CD4-positive, alpha-beta memory T cell (primary cell): ENCODE measurements around the gene COL4A6. TPM values are rescaled to one million over a fixed set of nuclear protein-coding genes. Genes with fewer than 3 reads are reported as not detected.
"Not testable (repeated sequence)": the region's sequence is repeated elsewhere in the genome, so short reads cannot be mapped to it uniquely, and the experiment has no call there.

ENCODE experiments used
- CTCF ChIA-PET: fragments of 350-600 bp; sonication (Branson Sonifier 250); formaldehyde crosslinking; loops from one replicate; lab custom pipeline; 2021; ENCODE audit warnings: inconsistent platforms; ENCODE audit not compliant: partially characterized antibody; lab: Charles Lee
- POLR2A ChIA-PET: fragments of 350-600 bp; sonication (Branson Sonifier 250); formaldehyde crosslinking; loops from one replicate; lab custom pipeline; 2021; ENCODE audit not compliant: partially characterized antibody; lab: Charles Lee
- DNase-seq, 5 donors: peaks; one replicate each; pipeline versions ENCODE4 v3.0.0 to v3.0.0-alpha.2; 2020 to 2022; ENCODE audit warnings: mixed read lengths in 1 of 5
- H3K27ac ChIP-seq: one replicate; pipeline ENCODE4 v1.7.0; 2013; ENCODE audit warnings: low read depth, low read length
- H3K27me3 ChIP-seq: 2 replicates; pipeline ENCODE4 v1.7.0; 2013; ENCODE audit warnings: mild to moderate bottlenecking, low read length, moderate library complexity; ENCODE audit not compliant: insufficient read depth
- H3K36me3 ChIP-seq: 2 replicates; pipeline ENCODE4 v1.7.0; 2013; ENCODE audit warnings: mild to moderate bottlenecking, low read length, moderate library complexity; ENCODE audit not compliant: insufficient read depth
- H3K4me1 ChIP-seq: 2 replicates; pipeline ENCODE4 v1.7.0; 2013; ENCODE audit warnings: mild to moderate bottlenecking, low read length, moderate library complexity; ENCODE audit not compliant: insufficient read depth
- H3K4me3 ChIP-seq, 2 donors: one replicate each; pipeline ENCODE4 v1.7.0; 2013; ENCODE audit warnings: low read length in 2 of 2, mild to moderate bottlenecking in 1 of 2
- H3K9me3 ChIP-seq, 2 donors: one replicate each; pipeline ENCODE4 v1.7.0; 2013; ENCODE audit warnings: low read length in 2 of 2, control low read depth in 1 of 2; ENCODE audit not compliant: control insufficient read depth in 1 of 2
- H3K27ac Mint-ChIP-seq, 7 donors: one replicate each; pipeline ENCODE4 v1.8.0; 2020 to 2021; ENCODE audit warnings: mixed read lengths in 7 of 7, mild to moderate bottlenecking in 6 of 7, inconsistent platforms in 3 of 7, moderate library complexity in 3 of 7
- H3K27me3 Mint-ChIP-seq, 2 donors: one replicate each; pipeline ENCODE4 v1.8.0; 2020 to 2021; ENCODE audit warnings: mixed read lengths in 2 of 2
- H3K36me3 Mint-ChIP-seq, 2 donors: one replicate each; pipeline ENCODE4 v1.8.0; 2020 to 2021; ENCODE audit warnings: mixed read lengths in 2 of 2, inconsistent platforms in 1 of 2, mild to moderate bottlenecking in 1 of 2
- H3K4me1 Mint-ChIP-seq, 4 donors: one replicate each; pipeline ENCODE4 v1.8.0; 2020 to 2021; ENCODE audit warnings: mixed read lengths in 4 of 4, mild to moderate bottlenecking in 1 of 4
- H3K4me3 Mint-ChIP-seq, 8 donors: one replicate each; pipeline ENCODE4 v1.8.0; 2020 to 2021; ENCODE audit warnings: mixed read lengths in 8 of 8, mild to moderate bottlenecking in 7 of 8, moderate library complexity in 6 of 8, inconsistent platforms in 3 of 8
- H3K9me3 Mint-ChIP-seq, 8 donors: one replicate each; pipeline ENCODE4 v1.8.0; 2020 to 2021; ENCODE audit warnings: mixed read lengths in 8 of 8, mild to moderate bottlenecking in 5 of 8, inconsistent platforms in 3 of 8, moderate library complexity in 1 of 8
- intact Hi-C: fragments of 100-400 bp; cut with micrococcal nuclease; formaldehyde crosslinking; loops from one replicate; pipeline ENCODE4 v1.15.1; 2023
- polyA plus RNA-seq, 2 donors: library from polyadenylated mRNA; unstranded; fragments of 300-500 nt; fragmentation: Illumina TruSeq; gene quantifications; one replicate each; pipeline ENCODE4 v1.2.3, GENCODE V29; 2021
- total RNA-seq, 2 experiments: library from RNA; stranded (reverse); gene quantifications; one replicate each; pipeline ENCODE4 v1.2.3, GENCODE V29; 2021

Gene COL4A6
- total and polyA plus RNA-seq, 4 experiments from 2014 or later, result not detected

- H3K4me3 Mint-ChIP-seq, result no peak overlapping the region
- Histone ChIP-seq H3K36me3 (no peaks in the 10 kb centered on the region), H3K27ac (no peak overlapping the region), H3K9me3 (no peaks in the 10 kb centered on the region), H3K4me3 (no peak overlapping the region), H3K27me3 (no peaks in the 10 kb centered on the region), H3K4me1 (no peaks in the 10 kb centered on the region)
- no peak for DNase-seq
- no peak overlapping the region for H3K27ac Mint-ChIP-seq
- ChIA-PET POLR2A (no interaction called here), CTCF (no interaction called here)
- no peaks in the 10 kb centered on the region for H3K9me3 Mint-ChIP-seq
- intact Hi-C loops, result no loop called here
- H3K36me3 Mint-ChIP-seq, result no peaks in the 10 kb centered on the region
- no peaks in the 10 kb centered on the region for H3K27me3 Mint-ChIP-seq
- no peaks in the 10 kb centered on the region for H3K4me1 Mint-ChIP-seq
Observed at GRCh38 chrX:108399418-108400165, 38.6 kb downstream of the COL4A6 start.

DNA sequence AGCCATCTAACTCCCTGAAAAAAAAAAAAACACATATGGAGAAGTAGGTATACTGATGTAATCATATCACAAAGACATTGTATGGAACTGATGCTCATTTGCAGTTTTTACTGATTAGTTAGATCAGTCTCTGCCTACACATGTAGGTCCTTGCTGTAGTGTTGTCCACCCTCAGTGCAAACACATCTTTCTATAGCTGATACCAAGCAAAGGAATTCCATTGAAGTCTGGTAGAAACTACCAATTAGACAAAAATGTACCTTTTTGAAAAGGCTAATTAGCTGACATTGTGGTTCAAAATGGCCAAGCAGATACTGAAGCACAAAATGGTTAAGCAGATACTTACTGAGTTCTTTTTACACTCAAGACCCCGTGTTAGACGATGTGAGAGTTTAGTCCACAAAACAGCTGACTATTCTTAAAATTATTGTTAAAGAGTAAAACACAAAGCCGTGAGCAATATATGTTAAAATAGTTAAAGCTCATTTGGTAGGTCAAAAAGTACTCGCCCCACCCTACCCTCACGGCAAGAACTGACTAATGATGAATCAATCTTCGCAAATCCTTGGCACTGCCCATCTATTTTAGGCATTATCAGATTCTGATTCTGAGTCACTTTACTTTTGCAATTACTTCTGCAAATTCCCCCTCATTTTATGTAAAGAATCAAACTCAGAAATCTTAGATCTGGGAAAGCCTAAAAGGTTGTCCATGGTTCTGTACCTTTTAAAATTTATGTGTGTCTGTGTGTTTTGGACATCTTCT, 40.4 kb downstream of the COL4A6 start:
- POLR2A ChIA-PET, result no interaction called here
- H3K9me3 Mint-ChIP-seq, result no peaks in the 10 kb centered on the region
- Histone ChIP-seq H3K4me3 (no peak overlapping the region), H3K4me1 (no peaks in the 10 kb centered on the region), H3K27ac (no peak overlapping the region), H3K36me3 (no peaks in the 10 kb centered on the region), H3K27me3 (no peaks in the 10 kb centered on the region), H3K9me3 (no peaks in the 10 kb centered on the region)
- no peaks in the 10 kb centered on the region for H3K27me3 Mint-ChIP-seq
- intact Hi-C loops, result no loop called here
- H3K4me1 Mint-ChIP-seq, result no peaks in the 10 kb centered on the region
- CTCF ChIA-PET, result no interaction called here
- H3K4me3 Mint-ChIP-seq, result no peak overlapping the region
- no peak for DNase-seq
- no peak overlapping the region for H3K27ac Mint-ChIP-seq
- no peaks in the 10 kb centered on the region for H3K36me3 Mint-ChIP-seq

DNA sequence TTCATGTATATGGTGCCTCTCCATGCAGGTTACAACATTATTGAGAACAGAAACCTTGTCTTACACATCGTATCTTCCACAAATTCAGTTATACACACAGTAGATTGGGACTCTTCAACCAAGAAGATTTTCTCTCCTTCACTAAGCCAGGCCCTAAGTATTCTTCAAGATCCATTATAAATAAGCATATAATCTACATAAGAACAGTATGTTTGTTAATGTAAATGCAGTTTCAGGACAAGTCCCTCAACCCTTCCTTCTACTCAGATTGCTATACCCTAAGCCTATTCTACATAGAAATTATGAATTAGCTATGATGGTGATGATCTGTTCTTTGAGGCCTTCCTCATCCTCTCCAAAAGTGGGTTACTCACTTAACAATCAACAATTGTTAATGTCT, 41.2 kb downstream of the COL4A6 start:
- Mint-ChIP-seq H3K9me3 (peaks cover 0 to 2% (median 0%) of the 10 kb centered on the region in 8 donors), H3K4me1 (no peaks in the 10 kb centered on the region), H3K27ac (no peak overlapping the region), H3K4me3 (no peak overlapping the region), H3K27me3 (no peaks in the 10 kb centered on the region), H3K36me3 (no peaks in the 10 kb centered on the region)
- Histone ChIP-seq H3K36me3 (no peaks in the 10 kb centered on the region), H3K27ac (no peak overlapping the region), H3K27me3 (no peaks in the 10 kb centered on the region), H3K9me3 (no peaks in the 10 kb centered on the region), H3K4me1 (no peaks in the 10 kb centered on the region), H3K4me3 (no peak overlapping the region)
- ChIA-PET CTCF (no interaction called here), POLR2A (no interaction called here)
- intact Hi-C loops, result no loop called here
- DNase-seq, result no peak

DNA sequence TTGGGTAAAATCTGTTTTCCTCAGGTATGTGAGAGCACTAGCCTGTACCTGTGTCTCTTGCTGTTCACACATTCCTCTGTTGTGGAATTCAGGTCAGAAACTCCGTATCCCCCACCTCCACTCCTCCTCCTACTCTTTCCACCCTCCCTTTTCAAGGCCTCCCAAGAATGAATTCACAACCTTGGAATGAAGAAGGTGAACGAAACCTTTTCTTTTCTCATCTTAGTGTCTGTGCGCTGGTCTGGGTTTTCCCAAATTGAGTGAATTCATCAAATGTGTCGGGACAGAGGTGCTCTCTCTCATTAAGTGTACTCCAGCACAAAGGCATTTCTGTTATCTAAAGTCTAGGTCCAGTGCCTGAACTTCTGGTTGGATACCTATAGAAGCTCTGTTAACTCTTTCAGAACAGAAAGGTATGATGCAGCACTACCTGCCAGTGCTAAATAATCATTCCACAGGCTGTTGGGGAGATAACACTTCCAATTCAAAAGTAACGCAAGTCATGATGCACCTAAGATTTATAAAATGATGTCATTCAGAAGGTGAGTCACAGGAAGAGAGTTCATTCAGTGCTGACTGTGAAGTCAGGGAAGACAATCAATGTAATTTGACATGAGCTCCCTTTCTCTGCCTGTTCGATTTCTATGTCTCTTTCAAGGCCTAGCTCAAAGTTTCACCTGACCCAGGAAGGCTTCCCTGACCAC, 41.9 kb downstream of the COL4A6 start:
- ChIA-PET POLR2A (no interaction called here), CTCF (no interaction called here)
- Histone ChIP-seq H3K4me3 (no peak overlapping the region), H3K9me3 (no peaks in the 10 kb centered on the region), H3K27me3 (no peaks in the 10 kb centered on the region), H3K27ac (no peak overlapping the region), H3K4me1 (no peaks in the 10 kb centered on the region), H3K36me3 (no peaks in the 10 kb centered on the region)
- no peaks in the 10 kb centered on the region for H3K4me1 Mint-ChIP-seq
- intact Hi-C loops, result no loop called here
- no peak overlapping the region for H3K27ac Mint-ChIP-seq
- peaks cover 0 to 2% (median 0%) of the 10 kb centered on the region in 8 donors for H3K9me3 Mint-ChIP-seq
- H3K27me3 Mint-ChIP-seq, result no peaks in the 10 kb centered on the region
- H3K4me3 Mint-ChIP-seq, result no peak overlapping the region
- DNase-seq, result no peak
- no peaks in the 10 kb centered on the region for H3K36me3 Mint-ChIP-seq

DNA sequence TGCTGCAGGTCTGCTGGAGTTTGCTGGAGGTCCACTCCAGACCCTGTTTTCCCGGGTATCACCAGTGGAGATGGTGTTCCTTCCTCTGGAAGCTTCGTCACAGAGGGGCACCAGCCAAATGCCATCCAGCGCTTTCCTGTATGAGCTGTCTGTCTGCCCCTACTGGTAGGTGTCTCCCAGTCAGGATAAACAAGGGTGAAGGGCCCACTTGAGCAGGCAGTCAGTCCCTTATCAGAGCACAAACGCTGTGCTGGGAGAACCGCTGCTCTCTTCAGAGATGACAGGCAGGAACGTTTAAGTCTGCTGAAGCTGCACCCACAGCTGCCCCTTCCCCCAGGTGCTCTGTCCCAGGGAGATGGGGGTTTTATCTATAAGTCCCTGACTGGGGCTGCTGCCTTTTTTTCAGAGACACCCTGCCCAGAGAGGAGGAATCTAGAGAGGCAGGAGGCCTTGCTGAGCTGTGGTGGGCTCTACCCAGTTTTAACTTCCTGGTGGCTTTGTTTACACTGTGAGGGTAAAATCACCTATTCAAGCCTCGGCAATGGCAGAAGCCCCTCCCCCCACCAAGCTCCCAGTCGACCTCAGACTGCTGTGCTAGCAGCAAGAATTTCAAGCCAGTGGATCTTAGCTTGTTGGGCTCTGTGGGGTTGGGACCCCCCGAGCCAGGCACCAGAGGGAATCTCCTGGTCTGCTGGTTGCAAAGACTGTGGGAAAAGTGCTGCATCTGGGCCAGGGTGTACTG, 47.1 kb downstream of the COL4A6 start:
- intact Hi-C loops, DNase-seq, CTCF ChIA-PET, H3K4me1 Mint-ChIP-seq, H3K27ac Mint-ChIP-seq, H3K36me3 ChIP-seq, H3K4me3 ChIP-seq, H3K4me3 Mint-ChIP-seq, POLR2A ChIA-PET, H3K9me3 ChIP-seq, H3K27me3 ChIP-seq, H3K27ac ChIP-seq, H3K36me3 Mint-ChIP-seq, H3K27me3 Mint-ChIP-seq, H3K4me1 ChIP-seq: not testable (repeated sequence)
- H3K9me3 Mint-ChIP-seq, result peaks cover 0 to 12% (median 0%) of the 10 kb centered on the region in 8 donors

DNA sequence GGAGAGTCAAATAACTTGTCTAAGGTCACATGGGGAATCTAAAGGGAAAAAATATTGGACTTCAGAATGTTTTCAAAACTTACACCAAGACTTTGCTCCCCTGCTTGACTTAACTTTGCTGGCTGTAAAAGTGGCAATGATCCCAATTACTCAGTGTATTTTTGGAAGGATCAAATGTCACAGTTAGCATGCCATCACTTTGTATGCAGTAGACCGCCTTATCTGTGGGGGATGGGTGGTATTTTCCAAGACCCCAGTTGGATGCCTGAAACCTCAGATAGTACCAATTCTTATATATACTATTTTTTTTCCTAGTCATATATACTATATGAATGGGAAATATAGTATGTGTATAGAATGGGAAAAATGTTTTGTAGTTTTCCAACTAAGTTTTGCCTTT, 53.4 kb downstream of the COL4A6 start:
- H3K9me3 ChIP-seq, result no peaks in the 10 kb centered on the region
- intact Hi-C loops, result no loop called here
- H3K27me3 ChIP-seq, result no peaks in the 10 kb centered on the region
- Mint-ChIP-seq H3K27me3 (peaks cover 0 to 1% of the 10 kb centered on the region in 2 donors), H3K9me3 (peaks cover 0 to 12% (median 0%) of the 10 kb centered on the region in 8 donors), H3K4me3 (no peak overlapping the region), H3K4me1 (no peaks in the 10 kb centered on the region), H3K36me3 (no peaks in the 10 kb centered on the region), H3K27ac (no peak overlapping the region)
- H3K4me1 ChIP-seq, result no peaks in the 10 kb centered on the region
- no peaks in the 10 kb centered on the region for H3K36me3 ChIP-seq
- DNase-seq, result no peak
- CTCF ChIA-PET, result no interaction called here
- H3K4me3 ChIP-seq, result no peak overlapping the region
- POLR2A ChIA-PET, result no interaction called here
- H3K27ac ChIP-seq, result no peak overlapping the region

- H3K4me1 ChIP-seq, result no peaks in the 10 kb centered on the region
- H3K27ac Mint-ChIP-seq, result no peak overlapping the region
- ChIA-PET POLR2A (no interaction called here), CTCF (no interaction called here)
- no peaks in the 10 kb centered on the region for H3K27me3 ChIP-seq
- H3K4me1 Mint-ChIP-seq, result no peaks in the 10 kb centered on the region
- H3K4me3 Mint-ChIP-seq, result no peak overlapping the region
- H3K27me3 Mint-ChIP-seq, result peaks cover 0 to 1% of the 10 kb centered on the region in 2 donors
- H3K36me3 Mint-ChIP-seq, result no peaks in the 10 kb centered on the region
- H3K4me3 ChIP-seq, result no peak overlapping the region
- no peak overlapping the region for H3K27ac ChIP-seq
- peaks cover 0 to 2% (median 0%) of the 10 kb centered on the region in 8 donors for H3K9me3 Mint-ChIP-seq
- no peak for DNase-seq
- no peaks in the 10 kb centered on the region for H3K36me3 ChIP-seq
- intact Hi-C loops, result no loop called here
- H3K9me3 ChIP-seq, result no peaks in the 10 kb centered on the region
Observed at GRCh38 chrX:108380222-108380621, 58.0 kb downstream of the COL4A6 start.
